GM19467 (cell line): ENCODE results near the gene MIEF1.
"Not testable (repeated sequence)": the region's sequence is repeated elsewhere in the genome, so short reads cannot be mapped to it uniquely, and the experiment has no call there.

Experiments
- ATAC-seq: cut with Tn5 transposase; IDR thresholded peaks from one replicate; pipeline ENCODE4 v1.9.1; 2021; ENCODE audit warnings: mild to moderate bottlenecking, moderate library complexity; ENCODE audit not compliant: unreplicated experiment

Gene MIEF1

GRCh38 chr22:39511226-39511625, 9.1 kb downstream of the MIEF1 start:
- ATAC-seq: no peak

- ATAC-seq: no peak
Observed at GRCh38 chr22:39512026-39512425, 9.9 kb downstream of the MIEF1 start.

GRCh38 chr22:39513791-39514190, 11.7 kb downstream of the MIEF1 start:
- ATAC-seq: no peak

GRCh38 chr22:39514373-39514973, 12.4 kb downstream of the MIEF1 start:
- ATAC-seq: no peak

- ATAC-seq: no peak
Observed at GRCh38 chr22:39515266-39516050, 13.4 kb downstream of the MIEF1 start.

- no peak for ATAC-seq
Observed at GRCh38 chr22:39517470-39517869, 15.4 kb downstream of the MIEF1 start.

- ATAC-seq: no peak
Observed at GRCh38 chr22:39518144-39518786, 16.2 kb downstream of the MIEF1 start.

GRCh38 chr22:39518996-39519680, 17.0 kb downstream of the MIEF1 start:
- ATAC-seq: no peak

- ATAC-seq: peak; percentile 62
Observed at GRCh38 chr22:39519681-39520225, 17.7 kb downstream of the MIEF1 start.

GRCh38 chr22:39520226-39521105, 18.4 kb downstream of the MIEF1 start, which contains the start of gene ATF4:
Gene ATF4 (plus strand): TSS chr22:39520562. CDS start chr22:39521446, 884 bp downstream.
- ATAC-seq: peak; percentile 39

- ATAC-seq: not testable (repeated sequence)
Observed at GRCh38 chr22:39521106-39521885, 19.2 kb downstream of the MIEF1 start.

GRCh38 chr22:39522091-39522490, 20.0 kb downstream of the MIEF1 start:
- ATAC-seq: not testable (repeated sequence)

- no peak for ATAC-seq
Observed at GRCh38 chr22:39522567-39523300, 20.6 kb downstream of the MIEF1 start.

GRCh38 chr22:39524089-39524752, 22.1 kb downstream of the MIEF1 start:
- ATAC-seq: no peak

- ATAC-seq: no peak
Observed at GRCh38 chr22:39524753-39525657, 22.9 kb downstream of the MIEF1 start.

GRCh38 chr22:39525658-39525975, 23.5 kb downstream of the MIEF1 start:
- no peak for ATAC-seq

GRCh38 chr22:39526736-39527171, 24.7 kb downstream of the MIEF1 start:
- no peak for ATAC-seq
